MM.1S (cell line): Measurements from ENCODE around the gene QPCT.

Experiments
- EZH2 ChIP-seq: fragments of 300-600 bp; sonication (generic); optimal IDR thresholded peaks from 2 replicates; pipeline ENCODE3; 2017; ENCODE audit warnings: low read depth, mild to moderate bottlenecking, antibody characterized with exemption, low read length, mixed read lengths
- TF ChIP-seq, protein P1 (sequence below): fragments of 300-600 bp; sonication (generic); IDR thresholded peaks from 2 replicates; pipeline ENCODE4 v1.5.1; 2016; ENCODE audit warnings: antibody characterized with exemption, low read length, mixed read lengths

DNA sequence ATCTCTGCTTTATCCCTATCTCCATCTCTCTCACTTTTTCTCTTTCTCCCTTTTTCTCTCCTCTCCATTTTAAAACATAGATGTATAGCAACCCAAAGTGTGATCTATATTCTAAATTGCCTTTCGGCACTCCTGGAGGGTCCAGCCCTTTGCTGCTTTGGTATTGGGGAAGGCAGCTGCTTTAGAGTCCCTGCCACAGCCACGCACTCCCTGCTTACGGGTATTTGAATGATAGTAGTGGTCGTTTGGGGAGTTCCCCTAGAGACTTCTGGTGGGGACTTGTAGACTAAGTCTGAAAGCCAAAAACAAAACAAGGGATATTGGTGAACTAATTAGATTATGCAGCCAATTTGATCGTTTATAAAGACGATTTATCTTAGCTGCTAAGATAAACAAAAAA, 11.9 kb downstream of the QPCT start:
- TF ChIP-seq, protein P1, sequence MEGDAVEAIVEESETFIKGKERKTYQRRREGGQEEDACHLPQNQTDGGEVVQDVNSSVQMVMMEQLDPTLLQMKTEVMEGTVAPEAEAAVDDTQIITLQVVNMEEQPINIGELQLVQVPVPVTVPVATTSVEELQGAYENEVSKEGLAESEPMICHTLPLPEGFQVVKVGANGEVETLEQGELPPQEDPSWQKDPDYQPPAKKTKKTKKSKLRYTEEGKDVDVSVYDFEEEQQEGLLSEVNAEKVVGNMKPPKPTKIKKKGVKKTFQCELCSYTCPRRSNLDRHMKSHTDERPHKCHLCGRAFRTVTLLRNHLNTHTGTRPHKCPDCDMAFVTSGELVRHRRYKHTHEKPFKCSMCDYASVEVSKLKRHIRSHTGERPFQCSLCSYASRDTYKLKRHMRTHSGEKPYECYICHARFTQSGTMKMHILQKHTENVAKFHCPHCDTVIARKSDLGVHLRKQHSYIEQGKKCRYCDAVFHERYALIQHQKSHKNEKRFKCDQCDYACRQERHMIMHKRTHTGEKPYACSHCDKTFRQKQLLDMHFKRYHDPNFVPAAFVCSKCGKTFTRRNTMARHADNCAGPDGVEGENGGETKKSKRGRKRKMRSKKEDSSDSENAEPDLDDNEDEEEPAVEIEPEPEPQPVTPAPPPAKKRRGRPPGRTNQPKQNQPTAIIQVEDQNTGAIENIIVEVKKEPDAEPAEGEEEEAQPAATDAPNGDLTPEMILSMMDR: no peak
- TF ChIP-seq EZH2: no peak
